ENCODE measurements around the gene GSTM3. TPM values are rescaled to one million over a fixed set of nuclear protein-coding genes. Genes with fewer than 3 reads are reported as not detected.

GSTM3 gene
- total RNA-seq, 1 experiment from 2014 or later, result 10.6 TPM

GRCh38 chr1:109763646-109764415 is 23.0 kb upstream of the GSTM3 start, which contains the start of gene EPS8L3:
TSS of gene EPS8L3 (minus strand) at chr1:109763923. CDS start at chr1:109761749, 2,174 bp downstream.
- H3K4me3 Mint-ChIP-seq (ENCODE audit: unreplicated experiment), result peak within 1 kb of the TSS; percentile 52
- H3K36me3 ChIP-seq (ENCODE audit: control insufficient read depth, insufficient read depth, low read length), result no peaks in the 10 kb centered on the region; the same call in 1 of the 2 replicates
- no TSS peak for BruUV-seq (replicated peaks)
- peaks cover 27% of the 10 kb centered on the region for H3K4me1 Mint-ChIP-seq (ENCODE audit: low read depth, unreplicated experiment)
- POLR2A ChIA-PET, result interaction anchor here (1.2 kb wide), 1 partner anchor 215 kb away, joined by 3 read pairs; the partner anchor contains the start of gene GNAI3
- H3K27me3 Mint-ChIP-seq (ENCODE audit: insufficient read depth, unreplicated experiment), result no peaks in the 10 kb centered on the region
- H3K4me1 ChIP-seq, result peaks cover 19% of the 10 kb centered on the region
- peak within 1 kb of the TSS; percentile 40 for H3K4me3 ChIP-seq (ENCODE audit: low read depth, low read length)
- intact Hi-C loops (cut with micrococcal nuclease; ENCODE audit: unreplicated experiment), result no loop called here
- peak; percentile 56 to 79 for DNase-seq
- no peaks in the 10 kb centered on the region for H3K27me3 ChIP-seq (replicated peaks; ENCODE audit: control insufficient read depth, insufficient read depth, low read length)
- TF ChIP-seq, protein P1, sequence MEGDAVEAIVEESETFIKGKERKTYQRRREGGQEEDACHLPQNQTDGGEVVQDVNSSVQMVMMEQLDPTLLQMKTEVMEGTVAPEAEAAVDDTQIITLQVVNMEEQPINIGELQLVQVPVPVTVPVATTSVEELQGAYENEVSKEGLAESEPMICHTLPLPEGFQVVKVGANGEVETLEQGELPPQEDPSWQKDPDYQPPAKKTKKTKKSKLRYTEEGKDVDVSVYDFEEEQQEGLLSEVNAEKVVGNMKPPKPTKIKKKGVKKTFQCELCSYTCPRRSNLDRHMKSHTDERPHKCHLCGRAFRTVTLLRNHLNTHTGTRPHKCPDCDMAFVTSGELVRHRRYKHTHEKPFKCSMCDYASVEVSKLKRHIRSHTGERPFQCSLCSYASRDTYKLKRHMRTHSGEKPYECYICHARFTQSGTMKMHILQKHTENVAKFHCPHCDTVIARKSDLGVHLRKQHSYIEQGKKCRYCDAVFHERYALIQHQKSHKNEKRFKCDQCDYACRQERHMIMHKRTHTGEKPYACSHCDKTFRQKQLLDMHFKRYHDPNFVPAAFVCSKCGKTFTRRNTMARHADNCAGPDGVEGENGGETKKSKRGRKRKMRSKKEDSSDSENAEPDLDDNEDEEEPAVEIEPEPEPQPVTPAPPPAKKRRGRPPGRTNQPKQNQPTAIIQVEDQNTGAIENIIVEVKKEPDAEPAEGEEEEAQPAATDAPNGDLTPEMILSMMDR (IDR thresholded peaks at IDR 0.05; ENCODE audit: insufficient read depth in 1 of 2, low read depth in 1 of 2, low read length in 1 of 2, severe bottlenecking in 1 of 2, unreplicated experiment in 1 of 2), result no peak
- no peaks in the 10 kb centered on the region for H3K36me3 Mint-ChIP-seq (ENCODE audit: insufficient read depth, unreplicated experiment)
- CTCF ChIA-PET, result interaction anchor here (0.6 to 1.2 kb wide), 3 partner anchors 124 to 899 kb away, joined by 3 to 5 read pairs (median 4); partner anchors contain the start of gene AHCYL1
- H3K9me3 Mint-ChIP-seq (ENCODE audit: unreplicated experiment), result no peaks in the 10 kb centered on the region
- no peaks in the 10 kb centered on the region for H3K9me3 ChIP-seq
- H3K27ac Mint-ChIP-seq (ENCODE audit: unreplicated experiment), result peak within 1 kb of the TSS; percentile 76

DNA sequence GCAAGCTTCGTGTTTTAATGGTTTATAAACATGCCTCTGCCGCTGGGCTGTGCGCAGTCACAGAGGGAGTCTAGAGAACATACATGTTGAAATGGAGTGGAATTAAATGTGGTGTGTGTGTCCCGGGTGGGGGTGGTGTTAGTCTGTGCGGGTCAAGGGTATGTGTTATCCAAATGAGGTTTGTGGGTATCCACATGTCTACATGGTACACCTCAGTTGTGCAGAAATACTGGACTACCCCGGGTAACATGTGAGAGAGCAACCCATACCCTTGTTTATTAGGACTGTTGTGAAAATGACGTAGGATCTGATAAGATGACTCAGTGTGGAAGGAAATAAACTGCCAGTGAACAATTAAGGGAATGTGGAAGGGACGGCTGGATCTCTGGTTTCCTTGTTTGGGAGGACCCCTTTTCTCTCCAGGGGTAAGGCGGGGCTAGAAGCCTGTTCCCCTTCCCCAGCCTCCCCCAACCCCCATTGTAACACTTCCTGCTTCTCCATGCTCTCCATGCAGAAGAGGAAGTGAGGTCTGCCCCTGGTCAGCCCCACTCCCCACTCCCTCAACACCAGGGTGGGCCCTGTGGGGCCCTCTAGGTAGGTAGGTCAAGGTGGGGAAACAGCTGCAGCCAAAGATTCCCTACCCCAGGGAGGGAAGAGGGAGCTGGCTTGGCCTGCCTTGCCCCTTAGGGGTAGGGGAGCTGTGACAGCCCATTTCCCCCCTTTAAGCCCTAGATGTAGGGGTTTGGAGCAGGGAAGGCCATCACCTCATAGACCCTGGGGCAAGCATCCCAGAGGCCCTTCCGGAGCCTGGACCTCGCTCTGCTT is 22.2 kb upstream of the GSTM3 start:
- no peaks in the 10 kb centered on the region for H3K36me3 Mint-ChIP-seq (ENCODE audit: insufficient read depth, unreplicated experiment)
- Histone ChIP-seq H3K4me1 (peaks cover 19% of the 10 kb centered on the region), H3K27me3 (replicated peaks; ENCODE audit: control insufficient read depth, insufficient read depth, low read length) (no peaks in the 10 kb centered on the region), H3K36me3 (ENCODE audit: control insufficient read depth, insufficient read depth, low read length) (peaks cover 1% of the 10 kb centered on the region; the same call in 1 of the 2 replicates), H3K9me3 (no peaks in the 10 kb centered on the region), H3K4me3 (ENCODE audit: low read depth, low read length) (peak overlapping the region; percentile 40)
- peak overlapping the region; percentile 52 for H3K4me3 Mint-ChIP-seq (ENCODE audit: unreplicated experiment)
- TF ChIP-seq, protein P1 (IDR thresholded peaks at IDR 0.05; ENCODE audit: insufficient read depth in 1 of 2, low read depth in 1 of 2, low read length in 1 of 2, severe bottlenecking in 1 of 2, unreplicated experiment in 1 of 2), result no peak
- POLR2A ChIA-PET, result interaction anchor here (1.2 kb wide), 1 partner anchor 214 kb away, joined by 3 read pairs; the partner anchor contains the start of gene GNAI3
- H3K27me3 Mint-ChIP-seq (ENCODE audit: insufficient read depth, unreplicated experiment), result no peaks in the 10 kb centered on the region
- intact Hi-C loops (cut with micrococcal nuclease; ENCODE audit: unreplicated experiment), result no loop called here
- no peaks in the 10 kb centered on the region for H3K9me3 Mint-ChIP-seq (ENCODE audit: unreplicated experiment)
- TSS peak; percentile 61 for BruUV-seq (replicated peaks)
- CTCF ChIA-PET, result interaction anchor here (0.6 to 1.2 kb wide), 3 partner anchors 123 to 898 kb away, joined by 3 to 5 read pairs (median 4); partner anchors contain the start of gene AHCYL1
- peaks cover 27% of the 10 kb centered on the region for H3K4me1 Mint-ChIP-seq (ENCODE audit: low read depth, unreplicated experiment)
- H3K27ac Mint-ChIP-seq (ENCODE audit: unreplicated experiment), result peak overlapping the region; percentile 76
- no peak for DNase-seq

GRCh38 chr1:109762039-109762585 is 21.3 kb upstream of the GSTM3 start:
- no TSS peak for BruUV-seq (replicated peaks)
- H3K9me3 Mint-ChIP-seq (ENCODE audit: unreplicated experiment), result no peaks in the 10 kb centered on the region
- CTCF ChIA-PET, result no interaction called here
- Histone ChIP-seq H3K9me3 (no peaks in the 10 kb centered on the region), H3K4me3 (ENCODE audit: low read depth, low read length) (no peak overlapping the region), H3K36me3 (ENCODE audit: control insufficient read depth, insufficient read depth, low read length) (peaks cover 1% of the 10 kb centered on the region; the same call in 1 of the 2 replicates), H3K27me3 (replicated peaks; ENCODE audit: control insufficient read depth, insufficient read depth, low read length) (no peaks in the 10 kb centered on the region), H3K4me1 (peaks cover 19% of the 10 kb centered on the region)
- intact Hi-C loops (cut with micrococcal nuclease; ENCODE audit: unreplicated experiment), result no loop called here
- H3K4me3 Mint-ChIP-seq (ENCODE audit: unreplicated experiment), result no peak overlapping the region
- no peaks in the 10 kb centered on the region for H3K36me3 Mint-ChIP-seq (ENCODE audit: insufficient read depth, unreplicated experiment)
- TF ChIP-seq, protein P1 (IDR thresholded peaks at IDR 0.05; ENCODE audit: insufficient read depth in 1 of 2, low read depth in 1 of 2, low read length in 1 of 2, severe bottlenecking in 1 of 2, unreplicated experiment in 1 of 2), result no peak
- peak overlapping the region; percentile 9 for H3K27ac Mint-ChIP-seq (ENCODE audit: unreplicated experiment)
- peaks cover 27% of the 10 kb centered on the region for H3K4me1 Mint-ChIP-seq (ENCODE audit: low read depth, unreplicated experiment)
- POLR2A ChIA-PET, result no interaction called here
- no peaks in the 10 kb centered on the region for H3K27me3 Mint-ChIP-seq (ENCODE audit: insufficient read depth, unreplicated experiment)
- DNase-seq, result no peak
